ENCODE results near the gene ICE1. TPM values are rescaled to one million over a fixed set of nuclear protein-coding genes. Genes with fewer than 3 reads are reported as not detected.

ICE1 gene
- total RNA-seq, 1 donor, result 35.4 TPM

DNA sequence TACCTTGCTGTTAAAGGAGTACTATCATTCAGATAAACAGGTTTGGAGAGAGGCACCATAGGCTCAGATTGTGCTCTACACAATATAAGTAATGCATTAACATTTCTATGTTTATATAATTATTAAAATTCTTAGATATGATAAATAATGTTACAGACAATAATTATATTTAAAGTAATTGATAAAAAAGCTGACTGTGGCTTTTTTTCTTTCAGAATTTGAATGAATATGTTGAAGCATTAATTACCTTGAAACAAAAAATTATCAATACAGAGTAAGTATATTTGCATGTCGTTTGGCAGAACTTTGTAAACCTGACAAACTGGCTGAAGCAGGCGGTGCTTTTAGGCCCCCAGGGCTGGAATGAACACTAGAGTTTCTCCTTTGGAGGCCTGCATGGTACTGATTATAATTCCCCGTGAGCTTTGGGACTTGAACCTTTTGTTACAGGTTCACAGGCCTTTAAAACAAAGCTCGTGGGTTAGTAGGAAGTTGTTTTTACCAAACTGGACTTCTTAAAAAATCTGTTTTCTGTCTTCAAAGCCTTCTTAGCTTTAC is 13.8 kb downstream of the ICE1 start:
- no peak for DNase-seq (ENCODE audit: low read depth)
- TF ChIP-seq, protein P1, sequence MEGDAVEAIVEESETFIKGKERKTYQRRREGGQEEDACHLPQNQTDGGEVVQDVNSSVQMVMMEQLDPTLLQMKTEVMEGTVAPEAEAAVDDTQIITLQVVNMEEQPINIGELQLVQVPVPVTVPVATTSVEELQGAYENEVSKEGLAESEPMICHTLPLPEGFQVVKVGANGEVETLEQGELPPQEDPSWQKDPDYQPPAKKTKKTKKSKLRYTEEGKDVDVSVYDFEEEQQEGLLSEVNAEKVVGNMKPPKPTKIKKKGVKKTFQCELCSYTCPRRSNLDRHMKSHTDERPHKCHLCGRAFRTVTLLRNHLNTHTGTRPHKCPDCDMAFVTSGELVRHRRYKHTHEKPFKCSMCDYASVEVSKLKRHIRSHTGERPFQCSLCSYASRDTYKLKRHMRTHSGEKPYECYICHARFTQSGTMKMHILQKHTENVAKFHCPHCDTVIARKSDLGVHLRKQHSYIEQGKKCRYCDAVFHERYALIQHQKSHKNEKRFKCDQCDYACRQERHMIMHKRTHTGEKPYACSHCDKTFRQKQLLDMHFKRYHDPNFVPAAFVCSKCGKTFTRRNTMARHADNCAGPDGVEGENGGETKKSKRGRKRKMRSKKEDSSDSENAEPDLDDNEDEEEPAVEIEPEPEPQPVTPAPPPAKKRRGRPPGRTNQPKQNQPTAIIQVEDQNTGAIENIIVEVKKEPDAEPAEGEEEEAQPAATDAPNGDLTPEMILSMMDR (IDR thresholded peaks at IDR 0.05; ENCODE audit: insufficient read depth, low read depth, low read length), result no peak
- no peak overlapping the region for H3K4me3 ChIP-seq (ENCODE audit: low read depth, low read length)

DNA sequence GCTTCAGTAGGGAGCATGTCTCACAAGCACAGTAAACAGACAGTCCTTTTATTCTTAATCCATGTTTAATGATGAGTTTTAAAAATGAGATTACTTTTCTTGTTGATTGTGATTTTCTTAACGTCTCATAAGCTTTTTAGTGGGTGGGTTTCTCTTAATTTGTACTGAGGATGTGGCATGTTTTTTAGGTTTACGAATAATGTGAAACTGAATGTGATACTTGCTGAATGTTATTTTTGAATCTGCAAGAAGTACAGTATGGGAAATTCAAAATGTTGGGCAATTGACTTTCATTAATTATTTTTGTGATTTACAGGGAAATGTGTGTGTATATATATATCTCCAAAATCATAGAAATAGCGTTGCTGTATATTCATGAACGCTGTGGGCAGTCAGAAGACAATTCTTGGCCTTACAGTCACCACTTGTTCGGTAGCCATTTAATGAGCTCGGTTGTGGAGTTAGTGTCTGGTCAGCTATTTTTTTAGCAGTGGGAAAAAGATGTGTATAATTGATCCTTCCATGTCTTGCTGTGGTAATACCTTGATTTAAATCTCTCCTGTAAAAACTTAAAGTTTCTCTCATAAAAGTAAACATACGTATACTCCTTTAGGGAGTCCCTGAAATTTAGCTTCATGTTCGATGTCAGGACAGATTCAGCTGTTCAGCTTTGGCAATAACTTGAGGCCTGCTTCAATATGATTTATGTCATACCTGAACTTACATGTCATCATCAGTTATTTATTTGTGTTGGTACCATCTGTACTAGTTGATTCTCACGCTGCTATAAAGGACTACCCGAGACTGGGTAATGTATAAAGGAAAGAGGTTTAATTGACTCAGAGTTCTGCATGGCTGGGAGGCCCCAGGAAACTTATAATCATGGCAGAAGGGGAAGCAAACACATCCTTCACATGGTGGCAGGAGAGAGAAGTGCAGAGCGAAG is 15.0 kb downstream of the ICE1 start:
- TF ChIP-seq, protein P1 (IDR thresholded peaks at IDR 0.05; ENCODE audit: insufficient read depth, low read depth, low read length), result no peak
- no peak overlapping the region for H3K4me3 ChIP-seq (ENCODE audit: low read depth, low read length)
- DNase-seq (ENCODE audit: low read depth), result no peak

DNA sequence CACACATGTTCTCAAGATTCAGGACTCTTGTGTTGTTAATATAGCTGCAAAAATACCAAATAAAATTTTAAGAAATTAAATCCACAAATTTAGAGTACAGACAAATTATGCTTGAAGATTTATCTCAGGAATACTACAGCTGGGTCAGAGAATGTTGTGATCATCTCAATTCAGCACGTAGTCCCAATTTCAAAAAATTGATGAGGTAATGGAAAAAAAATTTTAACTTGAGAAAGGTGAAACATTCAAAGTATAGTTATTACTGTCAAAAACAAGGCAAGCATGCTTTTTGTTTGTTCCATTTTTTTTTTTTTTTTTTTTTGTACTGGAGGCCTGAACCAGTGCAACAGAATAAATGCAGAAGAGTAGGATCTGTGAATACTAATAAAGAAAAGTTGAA is 29.4 kb downstream of the ICE1 start:
- no peak overlapping the region for H3K4me3 ChIP-seq (ENCODE audit: low read depth, low read length)
- TF ChIP-seq, protein P1 (IDR thresholded peaks at IDR 0.05; ENCODE audit: insufficient read depth, low read depth, low read length), result no peak
- DNase-seq (ENCODE audit: low read depth), result no peak

DNA sequence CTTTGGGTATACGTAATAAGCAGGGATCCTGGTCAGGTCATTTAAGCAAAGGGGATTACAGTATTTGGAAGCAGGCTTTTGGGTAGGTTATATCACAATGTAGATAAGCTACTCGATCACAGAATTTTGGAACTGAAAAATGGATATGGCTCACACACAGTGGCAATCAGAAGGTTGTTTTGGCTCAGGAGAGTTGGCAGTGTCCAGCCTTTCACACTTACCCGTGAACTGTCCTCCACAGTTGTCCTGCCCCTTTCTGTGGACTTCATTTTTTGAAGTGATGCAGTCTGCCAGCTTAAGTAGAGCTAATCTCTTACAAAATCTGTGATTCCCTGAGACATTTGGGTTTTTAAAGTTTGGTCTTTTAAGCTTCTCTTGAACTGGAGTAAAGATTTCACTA is 30.7 kb downstream of the ICE1 start:
- no peak overlapping the region for H3K4me3 ChIP-seq (ENCODE audit: low read depth, low read length)
- no peak for DNase-seq (ENCODE audit: low read depth)
- TF ChIP-seq, protein P1 (IDR thresholded peaks at IDR 0.05; ENCODE audit: insufficient read depth, low read depth, low read length), result no peak

DNA sequence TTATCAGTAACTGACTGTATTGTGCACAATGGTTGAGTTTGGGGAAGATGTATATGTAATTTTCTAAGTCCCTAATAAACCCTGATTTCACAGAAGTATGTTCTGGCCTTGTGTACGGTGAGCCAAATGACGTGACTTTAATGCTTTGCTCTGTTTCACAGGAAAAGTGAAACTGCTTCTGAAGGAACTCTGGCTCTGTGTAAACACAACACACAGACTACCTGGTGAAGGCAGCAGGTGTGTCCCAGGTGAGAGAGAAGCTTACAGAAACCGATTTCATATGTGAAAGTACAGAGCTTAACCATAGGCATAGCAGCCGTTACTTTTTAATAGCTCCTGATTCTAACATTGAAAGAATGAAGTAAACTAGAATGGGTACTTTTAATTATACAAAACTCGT is 31.9 kb downstream of the ICE1 start:
- DNase-seq (ENCODE audit: low read depth), result no peak
- TF ChIP-seq, protein P1 (IDR thresholded peaks at IDR 0.05; ENCODE audit: insufficient read depth, low read depth, low read length), result no peak
- H3K4me3 ChIP-seq (ENCODE audit: low read depth, low read length), result no peak overlapping the region

DNA sequence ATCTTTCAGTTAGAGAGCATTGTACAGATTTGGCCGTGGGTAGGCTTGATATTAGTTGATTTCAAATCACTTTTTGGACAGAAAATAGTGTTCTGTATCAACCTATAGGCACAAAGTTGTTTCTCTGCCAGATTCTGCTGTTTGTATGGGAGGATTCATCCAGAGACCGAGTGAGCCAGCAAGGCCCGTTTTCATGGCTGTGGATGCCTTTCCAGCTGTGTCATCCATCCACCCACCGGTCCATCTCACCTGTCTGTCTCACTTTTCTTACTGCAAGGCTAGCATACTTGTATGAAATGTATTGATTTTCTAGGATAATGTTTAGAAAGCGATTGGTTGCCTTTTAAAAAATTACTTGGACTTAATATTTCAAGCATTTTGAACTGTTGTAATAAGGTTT is 34.4 kb downstream of the ICE1 start:
- no peak overlapping the region for H3K4me3 ChIP-seq (ENCODE audit: low read depth, low read length)
- TF ChIP-seq, protein P1 (IDR thresholded peaks at IDR 0.05; ENCODE audit: insufficient read depth, low read depth, low read length), result no peak
- no peak for DNase-seq (ENCODE audit: low read depth)

All from fibroblast of villous mesenchyme (primary cell).